Heart left ventricle (tissue), 13 donors: ENCODE measurements around the gene RTTN.

ENCODE experiments used
- POLR2A ChIP-seq, 2 donors: fragments of 450-650 bp; IDR thresholded peaks; one replicate each; pipeline ENCODE4 v1.6.1; 2017; ENCODE audit warnings: antibody characterized with exemption in 2 of 2, mild to moderate bottlenecking in 2 of 2, moderate library complexity in 2 of 2
- TF ChIP-seq, protein P1 (sequence below), 12 donors: fragments of 200-600 bp; sonication (generic) in 4 of 12; IDR thresholded peaks; one replicate each; pipeline versions ENCODE4 v1.5.0 to v1.8.0; 2018 to 2022; ENCODE audit warnings: antibody characterized with exemption in 12 of 12, mild to moderate bottlenecking in 5 of 12
- donor health status: ischemic (EF 13 %, LVEDD 7.1; RV severe dilation, severe dysfunction).
- donor health status: DM: no; HTN: yes; CAD: no.
- donor health status: DM: no; HTN: no; CAD: no.
- donor health status: ischemic (EF 25% LVEDD 6.9; RV normal size, moderate dysfunction).
- donor health status: ischemic (EF 25% LVEDD 5.7; RV mildly dilated, moderate dysfunction).
- donor health status: ischemic (EF 35%, LVEDD 5.7; RV mildly dilated, moderate dysfunction).
- donor health status: nonischemic (EF 11% LVEDD 7.7; RV severe dilation, severe dysfunction).
- donor health status: DM: yes; HTN: yes; CAD: no.
- donor health status: PGD.
- donor health status: ischemic (EF 29% LVEDD 5.4; RV normal size, mild dysfunction).
- donor health status: nonischemic (EF 23%, LVEDD 6.1; RV moderate dilation, normal function).

DNA sequence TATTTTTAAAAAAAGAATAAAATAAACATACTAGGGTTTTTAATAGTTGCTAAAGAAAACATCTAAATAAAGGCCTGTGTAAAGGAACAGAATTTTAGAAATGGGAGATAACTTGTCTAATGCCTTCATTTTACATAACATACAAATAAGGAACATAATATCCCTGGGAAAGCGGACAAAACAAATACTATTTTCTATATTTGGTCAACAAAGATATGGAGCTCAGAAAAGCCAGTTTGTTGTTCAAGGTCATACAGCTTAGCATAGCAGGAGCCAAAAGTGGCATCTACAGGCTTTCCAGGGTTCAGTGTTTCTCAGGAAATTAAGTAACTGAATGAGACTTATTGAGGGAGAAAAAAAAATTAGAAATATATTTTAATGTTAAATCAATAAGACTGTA, 184.4 kb downstream of the RTTN start:
- TF ChIP-seq, protein P1, sequence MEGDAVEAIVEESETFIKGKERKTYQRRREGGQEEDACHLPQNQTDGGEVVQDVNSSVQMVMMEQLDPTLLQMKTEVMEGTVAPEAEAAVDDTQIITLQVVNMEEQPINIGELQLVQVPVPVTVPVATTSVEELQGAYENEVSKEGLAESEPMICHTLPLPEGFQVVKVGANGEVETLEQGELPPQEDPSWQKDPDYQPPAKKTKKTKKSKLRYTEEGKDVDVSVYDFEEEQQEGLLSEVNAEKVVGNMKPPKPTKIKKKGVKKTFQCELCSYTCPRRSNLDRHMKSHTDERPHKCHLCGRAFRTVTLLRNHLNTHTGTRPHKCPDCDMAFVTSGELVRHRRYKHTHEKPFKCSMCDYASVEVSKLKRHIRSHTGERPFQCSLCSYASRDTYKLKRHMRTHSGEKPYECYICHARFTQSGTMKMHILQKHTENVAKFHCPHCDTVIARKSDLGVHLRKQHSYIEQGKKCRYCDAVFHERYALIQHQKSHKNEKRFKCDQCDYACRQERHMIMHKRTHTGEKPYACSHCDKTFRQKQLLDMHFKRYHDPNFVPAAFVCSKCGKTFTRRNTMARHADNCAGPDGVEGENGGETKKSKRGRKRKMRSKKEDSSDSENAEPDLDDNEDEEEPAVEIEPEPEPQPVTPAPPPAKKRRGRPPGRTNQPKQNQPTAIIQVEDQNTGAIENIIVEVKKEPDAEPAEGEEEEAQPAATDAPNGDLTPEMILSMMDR (IDR thresholded peaks at IDR 0.05) = no peak
- no peak for TF ChIP-seq POLR2A (IDR thresholded peaks at IDR 0.05)
